GM12801 (cell line): ENCODE data around the gene ZMYM1.

Experiments
- TF ChIP-seq, protein P1 (sequence below): IDR thresholded peaks from one replicate; pipeline ENCODE4 v1.5.1; 2011; ENCODE audit warnings: control low read depth; ENCODE audit not compliant: insufficient read length; ENCODE audit errors: extremely low read depth

Gene ZMYM1

DNA sequence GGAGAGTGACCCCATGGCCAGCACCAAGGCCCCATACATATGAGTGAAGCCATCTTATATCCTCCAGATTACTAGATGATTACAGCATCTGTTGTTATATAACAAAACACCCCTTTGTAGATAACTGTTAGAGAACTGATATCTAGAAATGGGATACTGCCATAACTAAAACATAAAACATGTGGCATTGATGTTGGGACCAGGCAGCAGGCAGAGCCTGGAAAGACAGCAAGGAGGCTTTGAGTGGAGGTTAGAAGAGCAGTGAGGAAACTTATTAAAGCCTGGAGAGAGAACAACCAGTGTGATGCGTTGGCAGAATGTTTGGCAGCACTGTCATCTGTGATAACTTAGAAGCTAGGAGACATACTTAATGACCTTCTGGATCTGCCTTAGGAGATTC is 42.0 kb upstream of the ZMYM1 start:
- TF ChIP-seq, protein P1, sequence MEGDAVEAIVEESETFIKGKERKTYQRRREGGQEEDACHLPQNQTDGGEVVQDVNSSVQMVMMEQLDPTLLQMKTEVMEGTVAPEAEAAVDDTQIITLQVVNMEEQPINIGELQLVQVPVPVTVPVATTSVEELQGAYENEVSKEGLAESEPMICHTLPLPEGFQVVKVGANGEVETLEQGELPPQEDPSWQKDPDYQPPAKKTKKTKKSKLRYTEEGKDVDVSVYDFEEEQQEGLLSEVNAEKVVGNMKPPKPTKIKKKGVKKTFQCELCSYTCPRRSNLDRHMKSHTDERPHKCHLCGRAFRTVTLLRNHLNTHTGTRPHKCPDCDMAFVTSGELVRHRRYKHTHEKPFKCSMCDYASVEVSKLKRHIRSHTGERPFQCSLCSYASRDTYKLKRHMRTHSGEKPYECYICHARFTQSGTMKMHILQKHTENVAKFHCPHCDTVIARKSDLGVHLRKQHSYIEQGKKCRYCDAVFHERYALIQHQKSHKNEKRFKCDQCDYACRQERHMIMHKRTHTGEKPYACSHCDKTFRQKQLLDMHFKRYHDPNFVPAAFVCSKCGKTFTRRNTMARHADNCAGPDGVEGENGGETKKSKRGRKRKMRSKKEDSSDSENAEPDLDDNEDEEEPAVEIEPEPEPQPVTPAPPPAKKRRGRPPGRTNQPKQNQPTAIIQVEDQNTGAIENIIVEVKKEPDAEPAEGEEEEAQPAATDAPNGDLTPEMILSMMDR: no peak

DNA sequence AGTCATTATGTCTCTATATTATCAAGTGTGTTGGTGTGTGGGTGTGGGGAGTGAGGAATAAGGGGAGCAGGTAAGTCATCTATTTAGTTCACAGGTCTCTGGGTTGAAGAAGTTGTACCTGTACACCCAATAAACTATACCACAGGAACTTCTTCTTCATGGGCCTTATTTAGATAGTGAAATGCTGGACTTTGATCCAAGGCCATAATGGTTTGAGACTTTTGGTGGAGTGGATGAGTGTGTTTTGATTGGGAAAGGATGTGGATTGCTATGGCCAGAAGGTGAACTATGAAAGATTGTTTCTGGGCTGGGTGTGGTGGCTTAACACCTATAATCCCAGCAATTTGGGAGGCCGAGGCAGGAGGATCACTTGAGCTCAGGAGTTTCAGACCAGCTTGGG is 40.5 kb upstream of the ZMYM1 start:
- TF ChIP-seq, protein P1: no peak

DNA sequence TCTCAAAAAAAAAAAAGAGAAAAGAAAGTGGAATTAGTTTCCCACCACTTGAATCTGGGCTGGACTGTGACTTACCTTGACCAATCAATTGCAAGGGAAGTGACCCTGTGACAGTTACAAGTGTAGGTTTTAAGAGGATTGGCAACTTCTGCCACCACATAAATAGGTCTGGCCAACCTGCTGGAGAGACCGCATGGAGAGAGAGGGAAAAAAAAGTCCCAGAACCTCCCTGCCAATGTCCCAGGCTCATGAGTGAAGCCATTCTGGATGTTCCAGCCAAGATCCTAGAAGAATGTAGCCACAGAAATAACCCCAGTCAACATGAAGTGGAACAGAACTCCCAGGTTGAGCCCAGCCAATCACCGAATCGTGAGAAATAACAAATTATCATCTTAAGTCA is 35.7 kb upstream of the ZMYM1 start:
- TF ChIP-seq, protein P1: no peak

DNA sequence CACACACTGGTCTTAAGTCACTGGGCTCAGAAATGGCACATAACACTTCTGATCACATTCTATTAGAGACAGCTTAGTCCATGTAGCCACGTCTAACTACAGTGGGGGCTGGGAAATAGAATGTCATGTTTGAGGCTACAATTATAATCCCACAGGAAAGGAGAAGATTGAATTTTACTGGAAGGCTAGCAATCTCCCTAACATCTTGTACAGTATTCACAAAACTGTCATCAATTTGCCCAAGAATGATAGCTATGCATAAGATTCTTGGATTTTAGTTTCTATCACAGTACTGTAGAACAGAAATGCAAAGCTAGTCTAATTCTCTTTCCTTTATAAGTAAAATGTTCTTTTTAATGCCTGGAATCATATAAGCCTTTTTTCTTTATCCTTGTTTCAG is 34.8 kb upstream of the ZMYM1 start:
- TF ChIP-seq, protein P1: no peak

DNA sequence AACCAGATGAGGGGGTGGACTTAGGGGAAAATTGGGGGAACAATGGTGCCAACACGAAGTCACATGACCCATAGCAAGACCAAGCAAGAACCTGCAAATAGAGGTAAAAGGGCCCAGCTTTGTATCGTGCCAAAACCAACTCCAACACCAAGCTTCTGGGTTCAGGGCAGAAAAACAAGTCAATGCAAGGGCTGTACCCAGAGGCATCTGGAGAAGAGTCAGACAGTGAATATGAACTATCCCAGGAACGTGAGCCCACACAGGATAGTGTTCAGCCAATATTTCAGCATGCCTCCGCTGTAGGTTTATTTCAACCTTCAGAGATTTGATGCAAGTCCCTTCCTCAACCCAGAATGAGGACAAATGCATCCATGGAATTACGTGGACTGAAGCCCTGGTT is 32.5 kb upstream of the ZMYM1 start:
- TF ChIP-seq, protein P1: no peak

DNA sequence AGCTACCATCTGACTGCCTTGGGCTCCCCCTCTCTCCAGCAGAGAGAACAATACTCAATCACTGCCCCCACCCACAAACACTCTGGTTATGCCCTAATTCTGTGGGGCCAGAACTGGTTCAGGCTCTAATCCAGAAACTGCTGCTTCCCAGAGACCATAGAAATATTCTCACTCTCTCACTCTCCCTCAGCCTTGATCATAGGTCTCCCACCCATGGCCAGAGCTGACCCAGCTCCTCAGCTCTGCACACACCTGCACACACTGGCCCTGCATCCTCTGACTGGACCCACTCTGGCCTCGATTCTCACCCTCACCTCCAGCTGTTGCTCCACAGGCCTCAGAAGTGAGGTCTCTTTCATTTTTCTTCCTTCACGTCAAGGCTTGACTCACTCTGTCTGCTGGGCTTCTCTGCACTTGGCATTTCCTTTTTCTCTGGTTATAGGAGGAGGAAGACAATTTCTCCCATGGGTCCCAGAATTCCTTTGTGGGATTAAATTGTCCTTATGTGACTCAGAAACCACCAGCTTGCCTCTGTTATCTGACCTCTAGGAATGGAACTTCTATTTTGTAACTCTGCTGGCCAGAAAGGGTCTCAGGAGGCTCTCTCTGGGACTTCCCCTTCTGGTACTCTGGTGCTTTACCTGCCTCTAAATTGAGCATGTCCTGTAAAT is 31.9 kb upstream of the ZMYM1 start:
- TF ChIP-seq, protein P1: no peak

DNA sequence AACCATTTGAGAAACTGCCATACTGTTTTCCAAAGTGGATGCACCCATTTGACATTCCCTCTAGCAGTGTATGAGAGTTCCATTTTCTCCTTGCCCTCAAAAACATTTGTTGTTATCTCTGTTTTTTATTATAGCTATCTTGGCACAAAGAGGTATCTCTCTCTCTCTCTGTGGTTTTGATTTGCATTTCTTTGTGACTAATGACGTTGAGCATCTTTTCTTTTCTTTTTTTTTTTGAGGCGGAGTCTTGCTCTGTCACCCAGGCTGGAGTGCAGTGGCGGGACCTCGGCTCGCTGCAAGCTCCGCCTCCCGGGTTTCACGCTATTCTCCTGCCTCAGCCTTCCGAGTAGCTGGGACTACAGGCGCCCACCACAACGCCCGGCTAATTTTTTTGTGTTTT is 30.1 kb upstream of the ZMYM1 start:
- TF ChIP-seq, protein P1: no peak
